NCI-H128 (cell line): ENCODE data around the gene COPA.
"Not testable (repeated sequence)": the region's sequence is repeated elsewhere in the genome, so short reads cannot be mapped to it uniquely, and the experiment has no call there.

Experiments
- DNase-seq: peaks from one replicate; lab custom pipeline; 2025; ENCODE audit not compliant: unreplicated experiment; lab: John Stamatoyannopoulos, UW

COPA gene

GRCh38 chr1:160342953-160343869, at the start of gene COPA, which contains the start of gene NCSTN:
Gene COPA, minus strand, starts transcription at chr1:160343250. Its CDS starts 80 bp downstream, at chr1:160343170.
Gene NCSTN, plus strand, starts transcription at chr1:160343383. Its CDS starts 14 bp downstream, at chr1:160343397.
- DNase-seq, result peak; percentile 94

- not testable (repeated sequence) for DNase-seq
Observed at GRCh38 chr1:160388406-160388805, 45.4 kb upstream of the COPA start.

- DNase-seq, result not testable (repeated sequence)
Observed at GRCh38 chr1:160384812-160385211, 41.8 kb upstream of the COPA start.

- no peak for DNase-seq
Observed at GRCh38 chr1:160377585-160378206, 34.6 kb upstream of the COPA start.

GRCh38 chr1:160376525-160377131, 33.6 kb upstream of the COPA start:
- DNase-seq, result peak; percentile 55

GRCh38 chr1:160375788-160376524, 32.9 kb upstream of the COPA start:
- no peak for DNase-seq

GRCh38 chr1:160374306-160375110, 31.5 kb upstream of the COPA start:
- DNase-seq, result no peak

- no peak for DNase-seq
Observed at GRCh38 chr1:160373696-160374095, 30.6 kb upstream of the COPA start.

- no peak for DNase-seq
Observed at GRCh38 chr1:160371756-160372155, 28.7 kb upstream of the COPA start.

GRCh38 chr1:160371346-160371631, 28.2 kb upstream of the COPA start:
- no peak for DNase-seq

- DNase-seq, result no peak
Observed at GRCh38 chr1:160370561-160371345, 27.7 kb upstream of the COPA start.

- no peak for DNase-seq
Observed at GRCh38 chr1:160369087-160369486, 26.0 kb upstream of the COPA start.

GRCh38 chr1:160367934-160368923, 25.2 kb upstream of the COPA start:
- DNase-seq, result no peak

GRCh38 chr1:160367516-160367900, 24.5 kb upstream of the COPA start:
- DNase-seq, result no peak

GRCh38 chr1:160366731-160367515, 23.9 kb upstream of the COPA start, which contains the start of gene NHLH1:
Gene NHLH1, plus strand, starts transcription at chr1:160367071. Its CDS starts 3,661 bp downstream, at chr1:160370732.
- no peak for DNase-seq

GRCh38 chr1:160365325-160365724, 22.3 kb upstream of the COPA start:
- DNase-seq, result no peak

- no peak for DNase-seq
Observed at GRCh38 chr1:160363951-160364735, 21.1 kb upstream of the COPA start.
